Measurements from ENCODE around the gene COQ8B. TPM values are rescaled to one million over a fixed set of nuclear protein-coding genes. Genes with fewer than 3 reads are reported as not detected.
A peak's percentile ranks its signal among the peaks of the same experiment; 100 is the strongest.

COQ8B gene
- total RNA-seq, 1 experiment from 2014 or later = 62.9 TPM

- TF ChIP-seq E2F4 (CRISPR knock-in tag; IDR thresholded peaks at IDR 0.05; ENCODE audit: borderline replicate concordance, low read depth) = no peak
- TF ChIP-seq ZNF317 (CRISPR knock-in tag; IDR thresholded peaks at IDR 0.05; ENCODE audit: borderline replicate concordance, low read depth) = no peak
Measured at GRCh38 chr19:40690050-40690692, 26.5 kb downstream of the COQ8B start, which contains the start of gene NUMBL (continued).

- TF ChIP-seq USF2 (CRISPR knock-in tag; IDR thresholded peaks at IDR 0.05) = no peak
- Mint-ChIP-seq H3K27me3 (ENCODE audit: low read depth) (no peaks in the 10 kb centered on the region), H3K36me3 (peaks cover 22% of the 10 kb centered on the region), H3K4me1 (peaks cover 6% of the 10 kb centered on the region), H3K27ac (no peak overlapping the region), H3K9me3 (no peaks in the 10 kb centered on the region), H3K4me3 (no peak overlapping the region)
- DNase-seq (ENCODE audit: low spot score) (peak; percentile 32), ATAC-seq (peak; percentile 1; the same call in 1 of the 2 replicates)
- POLR2A ChIA-PET = no interaction called here
- CTCF ChIA-PET = no interaction called here
Measured at GRCh38 chr19:40689339-40690049, 27.2 kb downstream of the COQ8B start.

GRCh38 chr19:40688987-40689338 is 27.7 kb downstream of the COQ8B start:
- ChIA-PET POLR2A (no interaction called here), CTCF (no interaction called here)
- Mint-ChIP-seq H3K27ac (no peak overlapping the region), H3K36me3 (peaks cover 19% of the 10 kb centered on the region), H3K4me1 (peaks cover 6% of the 10 kb centered on the region), H3K27me3 (ENCODE audit: low read depth) (no peaks in the 10 kb centered on the region), H3K9me3 (no peaks in the 10 kb centered on the region), H3K4me3 (no peak overlapping the region)
- no peak for ATAC-seq
- TF ChIP-seq STAT6 (CRISPR knock-in tag; conservative IDR thresholded peaks at IDR 0.05; ENCODE audit: low read depth) (no peak), E2F1 (CRISPR knock-in tag; IDR thresholded peaks at IDR 0.05) (no peak), ZNF281 (CRISPR knock-in tag; IDR thresholded peaks at IDR 0.05) (no peak), CTCF (IDR thresholded peaks at IDR 0.05) (no peak), CREM (CRISPR knock-in tag; IDR thresholded peaks at IDR 0.05) (no peak), AFF4 (CRISPR knock-in tag; IDR thresholded peaks at IDR 0.05; ENCODE audit: borderline replicate concordance) (no peak), MAX (CRISPR knock-in tag; IDR thresholded peaks at IDR 0.05) (no peak)
- DNase-seq (ENCODE audit: low spot score) = no peak

Data from WTC11 (cell line).